Type B pancreatic cell (in vitro differentiated cells): ENCODE results near the gene CCDC3. TPM values are rescaled to one million over a fixed set of nuclear protein-coding genes. Genes with fewer than 3 reads are reported as not detected.

Experiments
- DNase-seq: peaks from one replicate; pipeline ENCODE4 v3.0.0; 2021; ENCODE audit warnings: mixed read lengths; ENCODE audit not compliant: unreplicated experiment; ENCODE audit errors: extremely low spot score
- H3K27ac Mint-ChIP-seq: 2 replicates; pipeline ENCODE4 v1.8.0; 2021; ENCODE audit warnings: mild to moderate bottlenecking, mixed read lengths
- H3K27me3 Mint-ChIP-seq: 2 replicates; pipeline ENCODE4 v1.8.0; 2021; ENCODE audit warnings: mixed read lengths
- H3K36me3 Mint-ChIP-seq: 2 replicates; pipeline ENCODE4 v1.8.0; 2021; ENCODE audit warnings: mixed read lengths
- H3K4me1 Mint-ChIP-seq: one replicate; pipeline ENCODE4 v1.8.0; 2021; ENCODE audit warnings: mixed read lengths; ENCODE audit not compliant: unreplicated experiment
- H3K4me3 Mint-ChIP-seq: 2 replicates; pipeline ENCODE4 v1.8.0; 2021; ENCODE audit warnings: mild to moderate bottlenecking, mixed read lengths
- H3K9me3 Mint-ChIP-seq: 2 replicates; pipeline ENCODE4 v1.8.0; 2021; ENCODE audit warnings: mixed read lengths
- CTCF ChIP-seq: fragments of 200-600 bp; sonication (generic); conservative IDR thresholded peaks from 2 replicates; pipeline ENCODE4 v1.5.0; 2021; ENCODE audit warnings: antibody characterized with exemption, mild to moderate bottlenecking
- total RNA-seq: library from RNA; stranded (reverse); gene quantifications from 2 replicates; pipeline ENCODE4 v1.2.1, GENCODE V29; 2021; ENCODE audit warnings: low replicate concordance

The CCDC3 gene
- total RNA-seq, 1 donor from 2014 or later: 17.6 TPM

DNA sequence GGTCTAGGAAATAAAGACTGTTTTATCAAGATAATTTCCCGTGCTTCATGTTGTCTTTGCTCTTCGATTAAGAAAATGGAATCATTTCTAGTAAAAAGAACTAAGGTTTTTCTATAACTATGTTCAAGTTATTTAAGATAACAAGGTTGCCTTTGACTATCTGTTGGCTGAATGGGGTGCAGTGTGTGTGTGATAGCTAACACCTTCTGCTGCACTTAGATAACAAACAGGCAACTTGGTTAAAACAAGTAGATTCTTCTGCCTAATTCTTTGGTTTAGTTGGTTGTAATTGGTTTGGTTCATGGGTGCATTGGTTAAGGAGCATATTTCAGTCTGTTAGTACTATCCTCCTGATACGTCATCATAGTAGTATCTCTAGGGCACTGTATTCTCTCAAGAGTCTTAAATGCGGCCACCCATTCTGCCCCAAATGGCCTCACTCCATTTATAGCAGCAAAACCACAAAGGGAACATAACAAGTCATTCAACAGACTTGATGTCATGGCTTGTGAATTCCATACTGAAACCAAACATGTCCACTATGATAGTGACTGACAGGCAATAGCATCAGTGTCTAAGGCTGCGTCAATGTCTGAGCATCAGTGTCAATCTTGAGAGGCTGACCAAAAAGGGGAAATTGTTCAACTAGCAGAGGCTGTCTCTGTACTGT is 55.7 kb downstream of the CCDC3 start:
- Mint-ChIP-seq H3K9me3 (peaks cover 9% of the 10 kb centered on the region), H3K27ac (no peak overlapping the region), H3K4me1 (no peaks in the 10 kb centered on the region), H3K27me3 (no peaks in the 10 kb centered on the region), H3K4me3 (no peak overlapping the region), H3K36me3 (peaks cover 4% of the 10 kb centered on the region)
- no peak for DNase-seq
- TF ChIP-seq CTCF: no peak

DNA sequence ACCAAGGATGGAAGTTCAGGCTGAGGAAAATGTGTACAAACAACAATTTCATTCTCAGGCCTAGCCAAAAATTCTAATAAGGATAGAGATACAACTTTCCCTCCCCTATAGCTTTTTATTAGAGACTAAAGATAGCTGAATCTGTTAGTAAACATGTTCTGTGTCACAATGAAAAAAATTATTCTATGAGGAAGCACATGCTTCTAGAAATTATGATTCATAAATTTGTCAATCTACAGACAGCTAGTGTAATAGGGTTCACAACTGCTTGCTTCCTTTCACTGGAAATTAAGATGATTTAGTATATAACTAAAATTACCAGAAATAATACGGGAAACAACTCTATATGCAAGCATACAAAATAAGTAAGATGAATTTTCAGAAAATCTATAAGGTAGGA is 56.6 kb downstream of the CCDC3 start:
- no peaks in the 10 kb centered on the region for H3K4me1 Mint-ChIP-seq
- no peak for TF ChIP-seq CTCF
- H3K27me3 Mint-ChIP-seq: no peaks in the 10 kb centered on the region
- DNase-seq: no peak
- peaks cover 7% of the 10 kb centered on the region for H3K9me3 Mint-ChIP-seq
- H3K36me3 Mint-ChIP-seq: peaks cover 1% of the 10 kb centered on the region
- no peak overlapping the region for H3K27ac Mint-ChIP-seq
- no peak overlapping the region for H3K4me3 Mint-ChIP-seq

- no peaks in the 10 kb centered on the region for H3K4me1 Mint-ChIP-seq
- H3K36me3 Mint-ChIP-seq: no peaks in the 10 kb centered on the region
- no peak overlapping the region for H3K27ac Mint-ChIP-seq
- H3K9me3 Mint-ChIP-seq: peaks cover 4% of the 10 kb centered on the region
- no peak overlapping the region for H3K4me3 Mint-ChIP-seq
- peak; percentile 10 for DNase-seq
- no peaks in the 10 kb centered on the region for H3K27me3 Mint-ChIP-seq
- TF ChIP-seq CTCF: no peak
These were observed 58.1 kb downstream of the CCDC3 start for GRCh38 chr10:12943425-12943824.

DNA sequence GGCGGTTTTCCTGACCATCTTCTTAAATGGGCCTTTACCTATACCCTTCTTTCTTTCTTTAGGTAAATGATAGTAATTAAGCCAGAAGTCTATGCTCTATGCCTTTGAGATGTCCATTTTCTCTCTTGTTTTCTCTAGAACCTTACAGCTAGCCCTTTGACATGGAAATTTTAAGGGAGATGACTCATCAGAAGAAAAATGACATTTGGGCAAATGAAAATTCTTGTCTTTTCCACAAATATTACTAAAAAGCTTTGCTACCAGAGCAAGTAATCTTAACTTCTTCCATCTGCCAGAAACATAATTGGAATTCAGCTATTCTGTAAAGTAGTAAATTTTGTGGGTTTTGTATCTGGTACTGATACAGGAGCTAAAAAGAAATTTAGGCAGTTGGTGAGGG is 59.5 kb downstream of the CCDC3 start:
- H3K36me3 Mint-ChIP-seq: no peaks in the 10 kb centered on the region
- H3K27me3 Mint-ChIP-seq: no peaks in the 10 kb centered on the region
- DNase-seq: no peak
- no peak for TF ChIP-seq CTCF
- H3K4me3 Mint-ChIP-seq: no peak overlapping the region
- H3K9me3 Mint-ChIP-seq: peaks cover 4% of the 10 kb centered on the region
- no peak overlapping the region for H3K27ac Mint-ChIP-seq
- no peaks in the 10 kb centered on the region for H3K4me1 Mint-ChIP-seq

GRCh38 chr10:12940791-12941190 is 60.7 kb downstream of the CCDC3 start:
- DNase-seq: peak; percentile 4

More at GRCh38 chr10:12940791-12941190, 60.7 kb downstream of the CCDC3 start:
- Mint-ChIP-seq H3K4me3 (no peak overlapping the region), H3K27me3 (no peaks in the 10 kb centered on the region), H3K4me1 (no peaks in the 10 kb centered on the region), H3K27ac (no peak overlapping the region), H3K36me3 (no peaks in the 10 kb centered on the region), H3K9me3 (peaks cover 4% of the 10 kb centered on the region)
- TF ChIP-seq CTCF: no peak
